NCI-H510A treated with DMSO at 0.1 percent for 48 hours (cell line): Measurements from ENCODE around the gene ELSPBP1.
"Not testable (repeated sequence)": the region's sequence is repeated elsewhere in the genome, so short reads cannot be mapped to it uniquely, and the experiment has no call there.

Source experiments
- DNase-seq: peaks from one replicate; lab custom pipeline; 2025; lab: John Stamatoyannopoulos, UW

Gene ELSPBP1

GRCh38 chr19:48043675-48044258 lies 49.3 kb downstream of the ELSPBP1 start, which contains the start of gene CABP5:
Gene CABP5 (minus strand): TSS chr19:48044079. CDS start chr19:48043922, 157 bp downstream.
- no peak for DNase-seq

GRCh38 chr19:48044561-48044960 lies 50.1 kb downstream of the ELSPBP1 start:
- DNase-seq, result no peak

GRCh38 chr19:48051335-48052033 lies 57.1 kb downstream of the ELSPBP1 start:
- DNase-seq, result no peak

GRCh38 chr19:48053076-48053475 lies 58.6 kb downstream of the ELSPBP1 start:
- no peak for DNase-seq

- DNase-seq, result no peak
Observed at GRCh38 chr19:48053856-48054255, 59.4 kb downstream of the ELSPBP1 start.

- no peak for DNase-seq
Observed at GRCh38 chr19:48059331-48059730, 64.9 kb downstream of the ELSPBP1 start.

- no peak for DNase-seq
Observed at GRCh38 chr19:48060381-48060780, 65.9 kb downstream of the ELSPBP1 start.

- no peak for DNase-seq
Observed at GRCh38 chr19:48061401-48062344, 67.2 kb downstream of the ELSPBP1 start.

GRCh38 chr19:48064509-48064908 lies 70.1 kb downstream of the ELSPBP1 start:
- no peak for DNase-seq

GRCh38 chr19:48069435-48069834 lies 75.0 kb downstream of the ELSPBP1 start:
- no peak for DNase-seq

- DNase-seq, result not testable (repeated sequence)
Observed at GRCh38 chr19:48070177-48070769, 75.8 kb downstream of the ELSPBP1 start.
